ENCODE results near the gene CPNE9. TPM values are rescaled to one million over a fixed set of nuclear protein-coding genes. Genes with fewer than 3 reads are reported as not detected.

CPNE9 gene
- total and polyA plus RNA-seq, 7 donors, result 0.05 TPM; not detected in 6

DNA sequence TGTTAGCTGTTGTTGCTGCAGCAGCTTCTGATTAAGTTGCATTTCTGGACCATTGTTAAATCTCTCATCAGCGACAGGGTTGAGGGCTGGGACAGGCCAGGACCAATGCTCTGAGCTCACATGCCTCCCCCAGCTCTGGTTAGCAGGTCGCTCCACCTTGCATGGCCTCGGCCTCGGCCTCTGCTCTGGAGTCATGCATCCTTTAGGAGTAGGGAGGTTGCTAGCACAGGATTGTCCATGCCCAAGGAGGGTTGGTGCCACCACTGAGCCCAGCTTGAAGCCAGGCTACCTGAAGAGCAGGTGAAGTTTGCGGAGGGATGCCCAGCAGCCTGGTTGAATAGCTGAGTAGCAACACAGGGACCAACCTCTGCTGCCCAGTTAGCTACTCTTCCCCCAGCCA is 11.2 kb upstream of the CPNE9 start:
- no peaks in the 10 kb centered on the region for H3K27me3 ChIP-seq (ENCODE audit: insufficient read depth in 3 of 3, low read length in 2 of 3)
- ATAC-seq (no peak), DNase-seq (no peak)
- peaks cover 8 to 93% of the 10 kb centered on the region in 2 donors for H3K36me3 ChIP-seq (ENCODE audit: insufficient read depth in 1 of 2, low read depth in 1 of 2)
- WGBS, 3 donors, result 95 to 96% (median 95%) methylated on average over 5 of the region's 5 CpGs
- H3K27ac ChIP-seq, result no peak overlapping the region
- intact Hi-C loops (cut with DNase I), result no loop called here
- H3K4me3 ChIP-seq, result no peak overlapping the region
- H3K9me3 ChIP-seq, result no peaks in the 10 kb centered on the region
- peaks cover 5% of the 10 kb centered on the region for H3K4me1 ChIP-seq
- TF ChIP-seq, protein P1, sequence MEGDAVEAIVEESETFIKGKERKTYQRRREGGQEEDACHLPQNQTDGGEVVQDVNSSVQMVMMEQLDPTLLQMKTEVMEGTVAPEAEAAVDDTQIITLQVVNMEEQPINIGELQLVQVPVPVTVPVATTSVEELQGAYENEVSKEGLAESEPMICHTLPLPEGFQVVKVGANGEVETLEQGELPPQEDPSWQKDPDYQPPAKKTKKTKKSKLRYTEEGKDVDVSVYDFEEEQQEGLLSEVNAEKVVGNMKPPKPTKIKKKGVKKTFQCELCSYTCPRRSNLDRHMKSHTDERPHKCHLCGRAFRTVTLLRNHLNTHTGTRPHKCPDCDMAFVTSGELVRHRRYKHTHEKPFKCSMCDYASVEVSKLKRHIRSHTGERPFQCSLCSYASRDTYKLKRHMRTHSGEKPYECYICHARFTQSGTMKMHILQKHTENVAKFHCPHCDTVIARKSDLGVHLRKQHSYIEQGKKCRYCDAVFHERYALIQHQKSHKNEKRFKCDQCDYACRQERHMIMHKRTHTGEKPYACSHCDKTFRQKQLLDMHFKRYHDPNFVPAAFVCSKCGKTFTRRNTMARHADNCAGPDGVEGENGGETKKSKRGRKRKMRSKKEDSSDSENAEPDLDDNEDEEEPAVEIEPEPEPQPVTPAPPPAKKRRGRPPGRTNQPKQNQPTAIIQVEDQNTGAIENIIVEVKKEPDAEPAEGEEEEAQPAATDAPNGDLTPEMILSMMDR (IDR thresholded peaks at IDR 0.05), result no peak

DNA sequence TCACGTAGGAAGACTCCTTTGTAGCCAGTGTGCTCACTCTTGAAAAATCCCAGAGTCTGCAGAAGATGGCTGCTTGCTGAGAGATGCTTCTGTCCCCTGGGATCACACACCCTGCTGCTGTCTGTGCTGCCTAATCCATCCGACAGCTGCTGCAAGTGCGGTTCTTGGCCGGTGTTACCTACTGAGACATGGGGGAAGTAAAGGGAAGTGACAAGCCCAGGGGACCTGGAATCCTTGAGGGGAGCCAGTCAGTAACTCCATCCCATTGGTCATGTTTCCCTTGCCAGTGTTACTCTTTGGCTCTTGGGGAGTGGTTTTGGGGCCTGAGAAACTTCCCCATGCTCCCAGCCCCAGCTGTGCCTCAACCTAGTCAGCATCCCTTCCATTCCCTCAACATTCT is 8.3 kb upstream of the CPNE9 start:
- ATAC-seq (peak in 2 of 4 donors; percentile 24 to 32), DNase-seq (no peak)
- Histone ChIP-seq H3K36me3 (ENCODE audit: insufficient read depth in 1 of 2, low read depth in 1 of 2) (peaks cover 8 to 93% of the 10 kb centered on the region in 2 donors), H3K27ac (no peak overlapping the region), H3K27me3 (ENCODE audit: insufficient read depth in 3 of 3, low read length in 2 of 3) (no peaks in the 10 kb centered on the region), H3K4me3 (no peak overlapping the region), H3K9me3 (no peaks in the 10 kb centered on the region), H3K4me1 (peaks cover 5% of the 10 kb centered on the region)
- WGBS, 3 donors, result 34 to 48% (median 43%) methylated on average over 4 of the region's 4 CpGs
- intact Hi-C loops (cut with DNase I), result no loop called here
- TF ChIP-seq, protein P1 (IDR thresholded peaks at IDR 0.05), result no peak

DNA sequence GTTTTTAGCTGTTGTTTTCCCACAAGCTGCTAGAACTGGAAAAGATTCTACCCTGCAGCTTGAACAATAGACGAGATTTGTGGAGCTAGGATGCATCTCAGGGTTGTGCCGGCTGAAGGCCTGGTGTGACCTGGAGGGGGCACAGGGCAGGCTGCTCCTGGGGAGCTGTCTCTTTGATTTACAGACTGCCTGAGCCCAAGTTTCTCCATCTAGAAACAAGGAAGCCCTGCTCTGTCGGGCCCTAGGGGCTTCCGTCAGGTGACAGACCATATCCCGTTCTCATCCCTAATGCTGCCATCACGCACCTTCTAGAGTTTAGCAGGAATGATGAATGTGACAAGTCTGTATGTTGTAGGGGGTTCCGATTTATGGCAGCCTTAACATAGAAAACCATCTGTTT is 7.9 kb upstream of the CPNE9 start:
- no peak overlapping the region for H3K4me3 ChIP-seq
- DNase-seq (no peak), ATAC-seq (no peak)
- WGBS, 3 donors, result 73 to 86% (median 77%) methylated on average over 7 of the region's 7 CpGs
- H3K27ac ChIP-seq, result no peak overlapping the region
- intact Hi-C loops (cut with DNase I), result no loop called here
- TF ChIP-seq, protein P1 (IDR thresholded peaks at IDR 0.05), result no peak
- H3K27me3 ChIP-seq (ENCODE audit: insufficient read depth in 3 of 3, low read length in 2 of 3), result no peaks in the 10 kb centered on the region
- H3K9me3 ChIP-seq, result no peaks in the 10 kb centered on the region
- H3K4me1 ChIP-seq, result peaks cover 5% of the 10 kb centered on the region
- peaks cover 5 to 93% of the 10 kb centered on the region in 2 donors for H3K36me3 ChIP-seq (ENCODE audit: insufficient read depth in 1 of 2, low read depth in 1 of 2)

DNA sequence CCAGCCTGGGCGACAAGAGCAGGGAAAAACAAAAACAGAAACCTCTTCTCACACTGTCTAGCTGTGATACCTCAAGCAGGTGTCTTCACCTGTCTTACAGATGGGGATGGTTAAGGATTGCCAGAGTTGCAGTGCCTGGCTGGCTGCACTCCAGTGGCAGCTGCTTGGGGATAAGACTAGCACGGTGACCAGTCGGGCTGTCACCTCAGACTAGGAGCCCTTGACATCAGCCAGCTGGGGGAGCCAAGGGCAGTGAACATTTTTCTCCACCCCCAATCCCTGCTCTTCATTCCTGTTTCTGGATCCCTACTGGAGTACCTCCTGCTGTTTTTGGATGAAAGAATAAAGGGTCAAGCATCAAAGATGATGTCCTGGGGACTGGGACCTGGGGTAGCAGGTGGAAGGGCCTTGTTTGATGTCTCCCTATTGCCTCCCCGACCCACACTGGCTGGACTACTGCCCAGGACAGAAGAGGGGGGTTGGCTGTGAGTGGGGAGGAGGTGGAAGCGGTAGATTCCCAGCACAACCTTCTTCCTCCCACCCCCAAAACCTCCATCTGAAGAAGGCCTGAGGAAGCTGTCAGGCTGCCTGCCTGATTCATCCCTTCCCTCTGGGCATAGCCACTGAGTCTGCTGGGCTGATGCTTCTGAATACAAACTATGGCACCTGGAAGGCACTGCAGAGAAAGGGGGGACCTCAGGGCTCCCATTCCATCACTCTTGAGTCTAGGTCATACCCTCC is 7.0 kb upstream of the CPNE9 start:
- Histone ChIP-seq H3K9me3 (no peaks in the 10 kb centered on the region), H3K4me3 (no peak overlapping the region), H3K27ac (no peak overlapping the region), H3K36me3 (ENCODE audit: insufficient read depth in 1 of 2, low read depth in 1 of 2) (peaks cover 5 to 93% of the 10 kb centered on the region in 2 donors), H3K4me1 (peaks cover 5% of the 10 kb centered on the region), H3K27me3 (ENCODE audit: insufficient read depth in 3 of 3, low read length in 2 of 3) (no peaks in the 10 kb centered on the region)
- 35 to 53% (median 38%) methylated on average over 5 of the region's 5 CpGs for WGBS, 3 donors
- DNase-seq (no peak), ATAC-seq (peak in 2 of 4 donors; percentile 26 to 42)
- intact Hi-C loops (cut with DNase I), result no loop called here
- TF ChIP-seq, protein P1 (IDR thresholded peaks at IDR 0.05), result no peak

DNA sequence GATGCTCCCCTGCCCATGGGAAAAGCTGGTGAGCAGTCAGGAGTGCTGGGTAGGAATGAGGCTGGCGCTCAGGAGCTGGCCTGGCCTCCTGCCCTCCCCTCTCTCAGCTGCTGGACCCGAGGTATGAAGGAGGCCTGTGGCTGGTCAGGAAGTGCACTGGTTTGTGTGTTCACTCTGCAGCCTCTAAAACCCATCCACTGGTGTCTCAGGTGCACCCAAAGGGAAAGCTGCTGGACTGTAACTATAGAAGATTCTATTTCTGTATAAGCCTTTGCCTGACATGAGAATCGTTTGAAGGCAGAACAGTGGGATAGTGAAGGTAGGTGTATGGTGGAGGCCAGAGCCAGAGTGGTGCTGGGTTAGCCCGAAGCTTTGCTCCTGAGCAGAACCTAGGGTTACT is 5.7 kb upstream of the CPNE9 start:
- ATAC-seq (no peak), DNase-seq (no peak)
- no peak overlapping the region for H3K4me3 ChIP-seq
- intact Hi-C loops (cut with DNase I), result no loop called here
- TF ChIP-seq, protein P1 (IDR thresholded peaks at IDR 0.05), result no peak
- WGBS, 3 donors, result 73 to 77% (median 74%) methylated on average over 4 of the region's 4 CpGs
- peaks cover 5 to 93% of the 10 kb centered on the region in 2 donors for H3K36me3 ChIP-seq (ENCODE audit: insufficient read depth in 1 of 2, low read depth in 1 of 2)
- H3K4me1 ChIP-seq, result peaks cover 5% of the 10 kb centered on the region
- no peak overlapping the region for H3K27ac ChIP-seq
- no peaks in the 10 kb centered on the region for H3K27me3 ChIP-seq (ENCODE audit: insufficient read depth in 3 of 3, low read length in 2 of 3)
- no peaks in the 10 kb centered on the region for H3K9me3 ChIP-seq

All from psoas muscle (tissue), 8 donors.